Cardiac muscle cell (in vitro differentiated cells and primary cell): ENCODE data around the gene CDH4. TPM values are rescaled to one million over a fixed set of nuclear protein-coding genes. Genes with fewer than 3 reads are reported as not detected.

Experiments
- DNase-seq, 2 donors: peaks; one replicate each; pipeline versions ENCODE4 v3.0.0 to v3.0.0-alpha.2; 2010 to 2017; ENCODE audit warnings: low read depth in 1 of 2, low spot score in 1 of 2
- H3K27ac ChIP-seq: fragments of 200-600 bp; sonication (generic); 2 replicates; pipeline ENCODE4 v1.5.1; 2016
- H3K27me3 ChIP-seq: fragments of 200-600 bp; sonication (generic); 2 replicates; pipeline ENCODE4 v1.6.0; 2016; ENCODE audit warnings: control low read depth
- H3K36me3 ChIP-seq: fragments of 200-600 bp; sonication (generic); 2 replicates; pipeline ENCODE4 v1.5.1; 2016; ENCODE audit warnings: control low read depth
- H3K4me1 ChIP-seq: fragments of 200-600 bp; sonication (generic); 2 replicates; pipeline ENCODE4 v1.8.1; 2017; ENCODE audit warnings: low read depth, mild to moderate bottlenecking, mixed run types
- H3K4me3 ChIP-seq: fragments of 200-600 bp; sonication (generic); 2 replicates; pipeline ENCODE4 v1.5.1; 2016; ENCODE audit warnings: mild to moderate bottlenecking
- H3K9me3 ChIP-seq: fragments of 200-600 bp; sonication (generic); 2 replicates; pipeline ENCODE4 v1.5.1; 2017; ENCODE audit warnings: low read depth, mild to moderate bottlenecking, control low read depth
- CTCF ChIP-seq: IDR thresholded peaks from 2 replicates; pipeline ENCODE4 v1.5.1; 2012; ENCODE audit warnings: low read depth, mild to moderate bottlenecking, low read length
- polyA plus RNA-seq: library from polyadenylated mRNA; unstranded; fragments of >200 nt; fragmentation: Nextera tagmentation; extraction: Ambion mirVana; gene quantifications from 2 replicates; pipeline ENCODE4 v1.2.1, GENCODE V29; 2016
- total RNA-seq: library from RNA; depleted of rRNA; stranded (reverse); fragments of >200 nt; gene quantifications from 2 replicates; pipeline ENCODE4 v1.2.3, GENCODE V29; 2016

Gene CDH4
- total and polyA plus RNA-seq, 2 experiments from 2014 or later, result 0.43 to 0.80 TPM

GRCh38 chr20:61888101-61888865 is 636.2 kb downstream of the CDH4 start:
- TF ChIP-seq CTCF, result no peak
- no peak for DNase-seq
- no peaks in the 10 kb centered on the region for H3K4me1 ChIP-seq
- H3K9me3 ChIP-seq, result no peaks in the 10 kb centered on the region
- H3K4me3 ChIP-seq, result no peak overlapping the region
- H3K36me3 ChIP-seq, result no peaks in the 10 kb centered on the region
- no peak overlapping the region for H3K27ac ChIP-seq
- H3K27me3 ChIP-seq, result no peaks in the 10 kb centered on the region

- DNase-seq, result no peak
- Histone ChIP-seq H3K27ac (no peak overlapping the region), H3K36me3 (no peaks in the 10 kb centered on the region), H3K9me3 (no peaks in the 10 kb centered on the region), H3K27me3 (no peaks in the 10 kb centered on the region), H3K4me3 (no peak overlapping the region), H3K4me1 (no peaks in the 10 kb centered on the region)
- TF ChIP-seq CTCF, result no peak
These were observed 637.6 kb downstream of the CDH4 start for GRCh38 chr20:61889659-61890058.

GRCh38 chr20:61890210-61890609 is 638.1 kb downstream of the CDH4 start:
- Histone ChIP-seq H3K9me3 (no peaks in the 10 kb centered on the region), H3K27me3 (no peaks in the 10 kb centered on the region), H3K4me1 (no peaks in the 10 kb centered on the region), H3K4me3 (no peak overlapping the region), H3K27ac (no peak overlapping the region), H3K36me3 (no peaks in the 10 kb centered on the region)
- no peak for DNase-seq
- TF ChIP-seq CTCF, result no peak

- Histone ChIP-seq H3K4me1 (no peaks in the 10 kb centered on the region), H3K27ac (no peak overlapping the region), H3K36me3 (no peaks in the 10 kb centered on the region), H3K27me3 (no peaks in the 10 kb centered on the region), H3K9me3 (no peaks in the 10 kb centered on the region), H3K4me3 (no peak overlapping the region)
- no peak for TF ChIP-seq CTCF
- DNase-seq, result no peak
These were observed 639.4 kb downstream of the CDH4 start for GRCh38 chr20:61891476-61891875.

- no peak for DNase-seq
- H3K4me3 ChIP-seq, result no peak overlapping the region
- no peaks in the 10 kb centered on the region for H3K4me1 ChIP-seq
- H3K9me3 ChIP-seq, result no peaks in the 10 kb centered on the region
- TF ChIP-seq CTCF, result no peak
- H3K36me3 ChIP-seq, result no peaks in the 10 kb centered on the region
- no peaks in the 10 kb centered on the region for H3K27me3 ChIP-seq
- no peak overlapping the region for H3K27ac ChIP-seq
These were observed 640.0 kb downstream of the CDH4 start for GRCh38 chr20:61891916-61892649.
